Suprapubic skin (tissue), 4 donors: ENCODE measurements around the gene SRSF8. TPM values are rescaled to one million over a fixed set of nuclear protein-coding genes. Genes with fewer than 3 reads are reported as not detected.

ENCODE experiments used
- DNase-seq, 2 donors: peaks; one replicate each; pipeline ENCODE4 v3.0.0-alpha.2; 2019; ENCODE audit warnings: low spot score in 2 of 2
- H3K27ac ChIP-seq: fragments of 200-600 bp; sonication (generic); one replicate; pipeline ENCODE4 v1.5.1; 2019
- H3K27me3 ChIP-seq: fragments of 200-600 bp; sonication (generic); one replicate; pipeline ENCODE4 v1.5.1; 2019
- H3K36me3 ChIP-seq: fragments of 200-600 bp; sonication (generic); one replicate; pipeline ENCODE4 v1.5.1; 2019
- H3K4me1 ChIP-seq: fragments of 200-600 bp; sonication (generic); one replicate; pipeline ENCODE4 v1.5.1; 2019
- H3K4me3 ChIP-seq: fragments of 200-600 bp; sonication (generic); one replicate; pipeline ENCODE4 v1.5.1; 2019; ENCODE audit warnings: mild to moderate bottlenecking
- H3K9me3 ChIP-seq: fragments of 200-600 bp; sonication (generic); one replicate; pipeline ENCODE4 v1.5.1; 2019
- CTCF ChIP-seq, 2 donors: fragments of 200-600 bp in 1 of 2; fragments of 450-650 bp in 1 of 2; sonication (generic) in 1 of 2; IDR thresholded peaks; one replicate each; pipeline ENCODE4 v1.5.1; 2016 to 2019; ENCODE audit warnings: antibody characterized with exemption in 2 of 2, mild to moderate bottlenecking in 1 of 2, moderate library complexity in 1 of 2
- EP300 ChIP-seq: sonication (generic); formaldehyde crosslinking; IDR thresholded peaks from one replicate; pipeline ENCODE4 v1.6.1; 2017; ENCODE audit warnings: antibody characterized with exemption
- POLR2A ChIP-seq, 2 donors: fragments of 450-650 bp; IDR thresholded peaks; one replicate each; pipeline ENCODE4 v1.6.1; 2017; ENCODE audit warnings: antibody characterized with exemption in 2 of 2, mild to moderate bottlenecking in 2 of 2, moderate library complexity in 2 of 2
- POLR2AphosphoS5 ChIP-seq, 3 donors: sonication (generic); formaldehyde crosslinking; IDR thresholded peaks; one replicate each; pipeline ENCODE4 v1.6.1; 2017; ENCODE audit warnings: antibody characterized with exemption in 3 of 3
- WGBS: methylation state at CpG from one replicate; pipeline ENCODE4 v1.1.5; 2018; 5-methylcytosine and 5-hydroxymethylcytosine counted together
- total RNA-seq, 4 donors: library from RNA; depleted of rRNA; stranded (reverse); fragments of >200 nt; gene quantifications; one replicate each; pipeline ENCODE4 v1.1.0, GENCODE V29; 2016

The SRSF8 gene
- total RNA-seq, 4 donors from 2014 or later, result 31.7 to 37.4 (median 35.5) TPM

GRCh38 chr11:95098826-95099225, 32.1 kb downstream of the SRSF8 start:
- 86% methylated on average over 3 of the region's 3 CpGs for WGBS
- no peaks in the 10 kb centered on the region for H3K27me3 ChIP-seq
- no peak for TF ChIP-seq POLR2AphosphoS5 (IDR thresholded peaks at IDR 0.05)
- no peak for TF ChIP-seq POLR2A (IDR thresholded peaks at IDR 0.05)
- no peak for TF ChIP-seq CTCF (IDR thresholded peaks at IDR 0.05)
- TF ChIP-seq EP300, result no peak

GRCh38 chr11:95100191-95100648, 33.5 kb downstream of the SRSF8 start:
- H3K9me3 ChIP-seq, result no peaks in the 10 kb centered on the region
- no peak overlapping the region for H3K4me3 ChIP-seq
- H3K27me3 ChIP-seq, result no peaks in the 10 kb centered on the region
- no peak overlapping the region for H3K27ac ChIP-seq
- DNase-seq, result no peak
- H3K36me3 ChIP-seq, result no peaks in the 10 kb centered on the region
- 84% methylated on average over 4 of the region's 4 CpGs for WGBS
- peaks cover 13% of the 10 kb centered on the region for H3K4me1 ChIP-seq
- TF ChIP-seq EP300 (no peak), CTCF (IDR thresholded peaks at IDR 0.05) (no peak), POLR2A (IDR thresholded peaks at IDR 0.05) (no peak), POLR2AphosphoS5 (IDR thresholded peaks at IDR 0.05) (no peak)

More at GRCh38 chr11:95098826-95099225, 32.1 kb downstream of the SRSF8 start:
- H3K4me3 ChIP-seq, result no peak overlapping the region
- H3K27ac ChIP-seq, result no peak overlapping the region
- H3K4me1 ChIP-seq, result peaks cover 10% of the 10 kb centered on the region
- no peak for DNase-seq
- no peaks in the 10 kb centered on the region for H3K9me3 ChIP-seq
- no peaks in the 10 kb centered on the region for H3K36me3 ChIP-seq

GRCh38 chr11:95100856-95101507, 34.3 kb downstream of the SRSF8 start:
- 64% methylated on average over 6 of the region's 6 CpGs for WGBS
- TF ChIP-seq POLR2AphosphoS5 (IDR thresholded peaks at IDR 0.05), result no peak
- no peak for TF ChIP-seq EP300
- no peak for TF ChIP-seq CTCF (IDR thresholded peaks at IDR 0.05)
- TF ChIP-seq POLR2A (IDR thresholded peaks at IDR 0.05), result no peak
- no peaks in the 10 kb centered on the region for H3K9me3 ChIP-seq

DNA sequence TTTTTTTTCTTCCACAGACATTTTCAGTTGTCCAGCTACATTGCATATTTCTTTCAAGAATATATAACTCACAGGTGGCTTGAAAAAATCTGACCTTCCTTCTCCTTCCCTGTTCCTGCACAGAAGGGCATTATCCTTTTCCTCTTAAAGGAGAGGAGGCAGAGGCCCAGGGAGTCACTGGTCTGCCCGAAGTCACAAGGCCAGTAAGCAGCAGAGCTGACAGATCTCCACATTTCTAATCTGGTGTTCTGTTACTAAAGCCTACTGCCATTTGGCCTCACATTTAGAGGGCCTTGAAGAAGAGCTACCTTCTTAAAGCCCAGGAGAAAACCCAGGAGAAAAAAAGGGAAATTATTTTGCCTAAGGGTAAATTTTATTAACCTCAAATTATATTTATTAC, 35.2 kb downstream of the SRSF8 start:
- no peak for DNase-seq
- Histone ChIP-seq H3K4me3 (no peak overlapping the region), H3K27me3 (no peaks in the 10 kb centered on the region), H3K36me3 (no peaks in the 10 kb centered on the region), H3K27ac (no peak overlapping the region), H3K9me3 (no peaks in the 10 kb centered on the region), H3K4me1 (peaks cover 18% of the 10 kb centered on the region)
- 92% methylated on average over 1 of the region's 1 CpG for WGBS
- TF ChIP-seq POLR2A (IDR thresholded peaks at IDR 0.05), result no peak
- no peak for TF ChIP-seq EP300
- no peak for TF ChIP-seq POLR2AphosphoS5 (IDR thresholded peaks at IDR 0.05)
- TF ChIP-seq CTCF (IDR thresholded peaks at IDR 0.05), result no peak

More at GRCh38 chr11:95100856-95101507, 34.3 kb downstream of the SRSF8 start:
- H3K27me3 ChIP-seq, result no peaks in the 10 kb centered on the region
- no peak for DNase-seq
- H3K27ac ChIP-seq, result no peak overlapping the region
- H3K4me3 ChIP-seq, result no peak overlapping the region
- H3K36me3 ChIP-seq, result no peaks in the 10 kb centered on the region
- H3K4me1 ChIP-seq, result peaks cover 14% of the 10 kb centered on the region

DNA sequence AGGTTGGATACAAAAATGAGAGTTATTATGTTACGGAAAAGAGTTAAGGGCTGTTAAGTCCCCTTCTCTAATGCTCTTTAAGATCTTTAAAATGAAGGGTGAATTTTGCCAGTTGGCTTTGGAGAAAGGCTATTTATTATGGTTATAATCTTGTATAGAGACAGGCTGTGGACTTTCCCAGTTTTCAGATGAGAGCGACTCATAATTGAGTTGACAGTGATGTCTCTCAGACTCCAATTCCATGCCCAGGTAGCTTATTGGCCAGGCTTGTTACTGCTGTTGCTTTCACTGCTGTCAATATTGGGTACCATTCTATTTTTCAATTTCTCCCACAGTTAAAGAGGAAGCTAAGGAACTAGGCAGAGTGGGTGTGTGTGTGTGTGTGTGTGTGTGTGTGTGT, 36.0 kb downstream of the SRSF8 start:
- no peaks in the 10 kb centered on the region for H3K27me3 ChIP-seq
- no peaks in the 10 kb centered on the region for H3K9me3 ChIP-seq
- 92% methylated on average over 2 of the region's 2 CpGs for WGBS
- H3K27ac ChIP-seq, result no peak overlapping the region
- TF ChIP-seq CTCF (IDR thresholded peaks at IDR 0.05) (no peak), POLR2AphosphoS5 (IDR thresholded peaks at IDR 0.05) (no peak), POLR2A (IDR thresholded peaks at IDR 0.05) (no peak), EP300 (no peak)
- no peak overlapping the region for H3K4me3 ChIP-seq
- peaks cover 25% of the 10 kb centered on the region for H3K4me1 ChIP-seq
- DNase-seq, result no peak
- no peaks in the 10 kb centered on the region for H3K36me3 ChIP-seq
